ENCODE results near the gene EDN2. TPM values are rescaled to one million over a fixed set of nuclear protein-coding genes. Genes with fewer than 3 reads are reported as not detected.

The EDN2 gene
- total and polyA plus RNA-seq, 2 of the 8 experiments (the other 6 are each of a cell fraction or from before 2014, with no cell fraction given), result 0.32 to 0.39 TPM

GRCh38 chr1:41532206-41532975, 47.9 kb upstream of the EDN2 start:
- Histone ChIP-seq H4K91ac (replicated peaks; ENCODE audit: insufficient read length, low read length) (no peak overlapping the region), H2AK5ac (ENCODE audit: low read depth, low read length) (no peak overlapping the region), H2AFZ (ENCODE audit: low read length) (no peak overlapping the region), H4K8ac (ENCODE audit: extremely low read depth, insufficient read depth, low read length) (no peak overlapping the region), H2BK5ac (ENCODE audit: low read depth, low read length) (no peak overlapping the region), H2BK120ac (replicated peaks; ENCODE audit: low read depth, low read length) (no peak overlapping the region), H3K4ac (replicated peaks; ENCODE audit: insufficient read length, low read depth, low read length) (no peak overlapping the region), H3K9ac (replicated peaks in 1 of 4; ENCODE audit: extremely low read depth in 1 of 4, low read depth in 3 of 4, low read length in 3 of 4) (no peak overlapping the region), H3K4me1 (replicated peaks in 1 of 4; ENCODE audit: control insufficient read depth in 3 of 4, insufficient read depth in 4 of 4, low read length in 3 of 4) (no peaks in the 10 kb centered on the region), H3K4me3 (ENCODE audit: extremely low read depth in 1 of 4, insufficient read depth in 2 of 4, low read depth in 3 of 4, low read length in 4 of 4) (no peak overlapping the region), H3K79me1 (ENCODE audit: low read depth, low read length) (no peaks in the 10 kb centered on the region), H3K79me2 (ENCODE audit: control insufficient read depth in 1 of 2, insufficient read depth in 2 of 2, low read length in 2 of 2) (no peaks in the 10 kb centered on the region), H3K23me2 (ENCODE audit: low read depth, low read length) (peaks cover 24% of the 10 kb centered on the region; the same call in 1 of the 2 replicates), H3K36me3 (ENCODE audit: control insufficient read depth in 2 of 4, insufficient read depth in 4 of 4, low read length in 3 of 4) (no peaks in the 10 kb centered on the region), H3K4me2 (ENCODE audit: insufficient read depth in 1 of 2, low read depth in 2 of 2, low read length in 2 of 2) (no peak overlapping the region), H3K18ac (ENCODE audit: extremely low read depth, low read length) (no peak overlapping the region), H4K5ac (ENCODE audit: insufficient read length, low read depth, low read length) (no peak overlapping the region), H2BK12ac (ENCODE audit: low read depth, low read length) (no peak overlapping the region), H3K9me3 (ENCODE audit: insufficient read depth in 2 of 2, low read depth in 1 of 2, low read length in 1 of 2) (peaks cover 9 to 10% of the 10 kb centered on the region in 2 experiments; a peak in 2 of 4 replicates), H3K56ac (replicated peaks; ENCODE audit: insufficient read length, low read depth, low read length) (no peak overlapping the region), H2BK20ac (ENCODE audit: low read length) (no peak overlapping the region), H3K23ac (ENCODE audit: insufficient read length) (no peak overlapping the region), H3K27me3 (replicated peaks in 1 of 4; ENCODE audit: control insufficient read depth in 3 of 4, extremely low read depth in 1 of 4, insufficient read depth in 3 of 4, low read length in 3 of 4) (no peaks in the 10 kb centered on the region), H3K14ac (ENCODE audit: insufficient read length) (no peak overlapping the region), H3K27ac (ENCODE audit: low read depth, low read length) (no peak overlapping the region), H2BK15ac (ENCODE audit: low read length) (no peak overlapping the region), H4K20me1 (replicated peaks in 1 of 2; ENCODE audit: control insufficient read depth in 1 of 2, insufficient read depth in 2 of 2, low read length in 2 of 2) (no peaks in the 10 kb centered on the region)
- 86% methylated on average over 8 of the region's 8 CpGs; no CpG with 5 or more reads in 1 of the 2 experiments for WGBS, 2 experiments (ENCODE audit: extremely low coverage in 1 of 2, insufficient coverage in 1 of 2, insufficient read length in 1 of 2, insufficient replicate concordance in 2 of 2, low coverage in 1 of 2, low lambda C conversion rate in 2 of 2, missing lambda C conversion rate in 1 of 2)
- FAIRE-seq, result no peak
- ChIA-PET CTCF (ENCODE audit: partially characterized antibody) (interaction anchor here (1.1 to 1.5 kb wide), 3 partner anchors 8 to 249 kb away, joined by 3 to 4 read pairs (median 3); no protein-coding TSS in a partner anchor), POLR2A (ENCODE audit: partially characterized antibody) (no interaction called here)
- no peak for DNase-seq (ENCODE audit: low read depth in 1 of 2, low spot score in 2 of 2)
- TF ChIP-seq SP2 (IDR thresholded peaks at IDR 0.05; ENCODE audit: low read length), result no peak
- no peak for TF ChIP-seq SIRT6 (IDR thresholded peaks at IDR 0.05; ENCODE audit: low read length)
- TF ChIP-seq POLR2A (IDR thresholded peaks at IDR 0.05; ENCODE audit: control extremely low read depth in 1 of 2, low read depth in 2 of 2, low read length in 2 of 2), result no peak
- TF ChIP-seq RFX5 (IDR thresholded peaks at IDR 0.05; ENCODE audit: borderline replicate concordance, low read depth, low read length), result no peak
